Keratinocyte (primary cell): Measurements from ENCODE around the gene CEL. TPM values are rescaled to one million over a fixed set of nuclear protein-coding genes. Genes with fewer than 3 reads are reported as not detected.

Experiments used
- DNase-seq: peaks from one replicate; pipeline ENCODE4 v3.0.0-alpha.2; 2011; ENCODE audit warnings: low read depth, missing footprints, low spot score
- FAIRE-seq: peaks from 2 replicates; lab custom pipeline; 2011; peaks lifted over from hg19 to GRCh38; lab: Jason Lieb, UNC
- H2AFZ ChIP-seq: 2 replicates; pipeline ENCODE4 v1.6.0; 2012; ENCODE audit warnings: low read length, control low read depth, inconsistent platforms; ENCODE audit not compliant: control insufficient read depth
- H3K27ac ChIP-seq: 2 replicates; pipeline ENCODE4 v1.5.1; 2011; ENCODE audit warnings: low read length; ENCODE audit not compliant: control insufficient read depth, insufficient read depth
- H3K27me3 ChIP-seq: 3 replicates; pipeline ENCODE4 v1.6.0; 2011; ENCODE audit warnings: low read length; ENCODE audit not compliant: control insufficient read depth, insufficient read depth; ENCODE audit errors: extremely low read depth
- H3K36me3 ChIP-seq, 2 experiments: 2 replicates in 1 of 2; 3 replicates in 1 of 2; pipeline ENCODE4 v1.5.1; 2011; ENCODE audit warnings: low read length in 2 of 2, mild to moderate bottlenecking in 1 of 2; ENCODE audit not compliant: control insufficient read depth in 2 of 2, insufficient read depth in 2 of 2; ENCODE audit errors: extremely low read depth in 1 of 2
- H3K4me1 ChIP-seq: 3 replicates; pipeline ENCODE4 v1.5.1; 2011; ENCODE audit warnings: low read length; ENCODE audit not compliant: control insufficient read depth, insufficient read depth; ENCODE audit errors: extremely low read depth
- H3K4me2 ChIP-seq: 3 replicates; pipeline ENCODE4 v1.6.0; 2011; ENCODE audit warnings: low read depth, low read length; ENCODE audit not compliant: control insufficient read depth, insufficient read depth; ENCODE audit errors: extremely low read depth
- H3K4me3 ChIP-seq, 3 experiments: fragments of 200-600 bp in 1 of 3; sonication (generic) in 1 of 3; 2 replicates in 2 of 3; 3 replicates in 1 of 3; pipeline ENCODE4 v1.5.1; 2011 to 2016; ENCODE audit warnings: low read length in 3 of 3, mild to moderate bottlenecking in 3 of 3, control low read depth in 2 of 3, inconsistent platforms in 1 of 3, low read depth in 1 of 3, mixed read lengths in 1 of 3, mixed run types in 1 of 3, moderate library complexity in 1 of 3; ENCODE audit not compliant: control insufficient read depth in 2 of 3, insufficient read depth in 2 of 3; ENCODE audit errors: extremely low read depth in 1 of 3
- H3K79me2 ChIP-seq: 2 replicates; pipeline ENCODE4 v1.6.0; 2012; ENCODE audit warnings: low read length; ENCODE audit not compliant: control insufficient read depth, insufficient read depth
- H3K9ac ChIP-seq: 3 replicates; pipeline ENCODE4 v1.6.0; 2011; ENCODE audit warnings: low read length; ENCODE audit not compliant: control insufficient read depth, insufficient read depth; ENCODE audit errors: extremely low read depth
- H3K9me1 ChIP-seq: 3 replicates; pipeline ENCODE4 v1.6.0; 2011; ENCODE audit warnings: low read length; ENCODE audit not compliant: control insufficient read depth, insufficient read depth; ENCODE audit errors: extremely low read depth
- H3K9me3 ChIP-seq: 2 replicates; pipeline ENCODE4 v1.5.1; 2012; ENCODE audit warnings: low read depth, low read length; ENCODE audit not compliant: control insufficient read depth
- H4K20me1 ChIP-seq: 3 replicates; pipeline ENCODE4 v1.6.0; 2011; ENCODE audit warnings: low read length; ENCODE audit not compliant: control insufficient read depth, insufficient read depth; ENCODE audit errors: extremely low read depth
- CTCF ChIP-seq, 3 experiments: IDR thresholded peaks in 1 of 3; conservative IDR thresholded peaks in 1 of 3; optimal IDR thresholded peaks in 1 of 3; 2 replicates in 2 of 3; 3 replicates in 1 of 3; pipeline versions ENCODE3 to v1.5.1; 2011; ENCODE audit warnings: low read length in 3 of 3, mild to moderate bottlenecking in 3 of 3, moderate library complexity in 2 of 3, control low read depth in 1 of 3, inconsistent platforms in 1 of 3; ENCODE audit not compliant: insufficient read depth in 2 of 3; ENCODE audit errors: extremely low read depth in 1 of 3
- EZH2 ChIP-seq: IDR thresholded peaks from one replicate; pipeline ENCODE4 v1.6.1; 2012; ENCODE audit warnings: inconsistent platforms, mild to moderate bottlenecking, low read length, moderate library complexity
- dilution Hi-C: fragments of 300-500 bp; cut with MboI; formaldehyde crosslinking; loops from one replicate; pipeline ENCODE4 v1.7.0; 2020; ENCODE audit warnings: low sequenced_read_pairs; ENCODE audit not compliant: extremely low pct_ligation_motif_present
- polyA plus RNA-seq, 5 experiments: library from polyadenylated mRNA; depleted of rRNA in 3 of 5; stranded (reverse) in 3 of 5; stranded (forward) in 1 of 5; unstranded in 1 of 5; fragments of >200 nt; gene quantifications; 1 replicate in 1 of 5; 2 replicates in 3 of 5; 3 replicates in 1 of 5; pipeline versions ENCODE4 v1.2.1 to v1.2.3, GENCODE V29; 2011 to 2012; ENCODE audit warnings: missing spikeins in 2 of 5, low read depth in 1 of 5, low replicate concordance in 1 of 5

CEL gene
- polyA plus RNA-seq, 1 donor (not counting 4 experiments of a cell fraction or from before 2014, with no cell fraction given): 0.12 TPM

- Histone ChIP-seq H3K9me1 (no peaks in the 10 kb centered on the region), H3K9me3 (no peaks in the 10 kb centered on the region), H3K4me3 (no peak overlapping the region), H2AFZ (no peak overlapping the region), H3K9ac (no peak overlapping the region), H3K4me2 (no peak overlapping the region), H3K27me3 (no peaks in the 10 kb centered on the region), H3K27ac (no peak overlapping the region), H3K79me2 (no peaks in the 10 kb centered on the region), H4K20me1 (no peaks in the 10 kb centered on the region), H3K4me1 (no peaks in the 10 kb centered on the region), H3K36me3 (peaks cover 21 to 37% of the 10 kb centered on the region in 2 experiments)
- dilution Hi-C loops: no loop called here
- DNase-seq: no peak
- TF ChIP-seq CTCF (optimal IDR thresholded peaks at IDR 0.05 in 1 of 3, IDR thresholded peaks at IDR 0.05 in 1 of 3, conservative IDR thresholded peaks at IDR 0.05 in 1 of 3; ENCODE audit: extremely low read depth in 1 of 3, insufficient read depth in 2 of 3, low read length in 3 of 3) (no peak), EZH2 (no peak)
- FAIRE-seq: no peak
Measured at GRCh38 chr9:133107245-133107722, 45.5 kb downstream of the CEL start.

- H3K4me3 ChIP-seq: no peak overlapping the region
- peaks cover 7% of the 10 kb centered on the region for H4K20me1 ChIP-seq
- H2AFZ ChIP-seq: no peak overlapping the region
- H3K9me3 ChIP-seq: no peaks in the 10 kb centered on the region
- TF ChIP-seq EZH2 (no peak), CTCF (optimal IDR thresholded peaks at IDR 0.05 in 1 of 3, IDR thresholded peaks at IDR 0.05 in 1 of 3, conservative IDR thresholded peaks at IDR 0.05 in 1 of 3; ENCODE audit: extremely low read depth in 1 of 3, insufficient read depth in 2 of 3, low read length in 3 of 3) (no peak)
- dilution Hi-C loops: no loop called here
- no peaks in the 10 kb centered on the region for H3K27me3 ChIP-seq
- H3K9me1 ChIP-seq: no peaks in the 10 kb centered on the region
- H3K27ac ChIP-seq: no peak overlapping the region
- peaks cover 6% of the 10 kb centered on the region for H3K4me1 ChIP-seq
- H3K4me2 ChIP-seq: no peak overlapping the region
- H3K36me3 ChIP-seq: peaks cover 21 to 32% of the 10 kb centered on the region in 2 experiments
- no peak for FAIRE-seq
- H3K9ac ChIP-seq: no peak overlapping the region
- no peaks in the 10 kb centered on the region for H3K79me2 ChIP-seq
- no peak for DNase-seq
Measured at GRCh38 chr9:133107961-133108793, 46.4 kb downstream of the CEL start.
